Heart left ventricle (tissue), 13 donors: Measurements from ENCODE around the gene DGUOK.

Source experiments
- CTCF ChIP-seq, 12 donors: fragments of 200-600 bp; sonication (generic) in 4 of 12; IDR thresholded peaks; one replicate each; pipeline versions ENCODE4 v1.5.0 to v1.8.0; 2018 to 2022; ENCODE audit warnings: antibody characterized with exemption in 12 of 12, mild to moderate bottlenecking in 5 of 12
- POLR2A ChIP-seq, 2 donors: fragments of 450-650 bp; IDR thresholded peaks; one replicate each; pipeline ENCODE4 v1.6.1; 2017; ENCODE audit warnings: antibody characterized with exemption in 2 of 2, mild to moderate bottlenecking in 2 of 2, moderate library complexity in 2 of 2
- donor health status: ischemic (EF 13 %, LVEDD 7.1; RV severe dilation, severe dysfunction).
- donor health status: DM: no; HTN: yes; CAD: no.
- donor health status: DM: no; HTN: no; CAD: no.
- donor health status: ischemic (EF 25% LVEDD 6.9; RV normal size, moderate dysfunction).
- donor health status: ischemic (EF 25% LVEDD 5.7; RV mildly dilated, moderate dysfunction).
- donor health status: ischemic (EF 35%, LVEDD 5.7; RV mildly dilated, moderate dysfunction).
- donor health status: nonischemic (EF 11% LVEDD 7.7; RV severe dilation, severe dysfunction).
- donor health status: DM: yes; HTN: yes; CAD: no.
- donor health status: PGD.
- donor health status: ischemic (EF 29% LVEDD 5.4; RV normal size, mild dysfunction).
- donor health status: nonischemic (EF 23%, LVEDD 6.1; RV moderate dilation, normal function).

GRCh38 chr2:73997813-73998212 is 71.1 kb downstream of the DGUOK start:
- TF ChIP-seq POLR2A (IDR thresholded peaks at IDR 0.05): no peak
- TF ChIP-seq CTCF (IDR thresholded peaks at IDR 0.05): no peak
